Retina (tissue), 1 donor: ENCODE data around the gene BRSK2.
"Not testable (repeated sequence)": the region's sequence is repeated elsewhere in the genome, so short reads cannot be mapped to it uniquely, and the experiment has no call there.

ENCODE experiments used
- DNase-seq: peaks from one replicate; pipeline ENCODE4 v3.0.0-alpha.2; 2016

BRSK2 gene

GRCh38 chr11:1389932-1390568, at the start of gene BRSK2:
Gene BRSK2 (plus strand): TSS chr11:1389934. CDS start chr11:1390285, 351 bp downstream.
- no peak for DNase-seq

GRCh38 chr11:1340111-1340510, 49.6 kb upstream of the BRSK2 start:
- DNase-seq, result no peak

- DNase-seq, result not testable (repeated sequence)
Measured at GRCh38 chr11:1341226-1341625, 48.5 kb upstream of the BRSK2 start.

GRCh38 chr11:1341928-1342524, 47.7 kb upstream of the BRSK2 start:
- DNase-seq, result no peak

GRCh38 chr11:1342946-1343345, 46.8 kb upstream of the BRSK2 start:
- no peak for DNase-seq

GRCh38 chr11:1343391-1344055, 46.2 kb upstream of the BRSK2 start:
- no peak for DNase-seq

- DNase-seq, result no peak
Measured at GRCh38 chr11:1344056-1344635, 45.6 kb upstream of the BRSK2 start.

- no peak for DNase-seq
Measured at GRCh38 chr11:1345737-1346513, 43.8 kb upstream of the BRSK2 start.

- DNase-seq, result peak; percentile 3
Measured at GRCh38 chr11:1346669-1347390, 42.9 kb upstream of the BRSK2 start.

GRCh38 chr11:1347411-1347999, 42.2 kb upstream of the BRSK2 start:
- DNase-seq, result peak; percentile 3

- peak; percentile 46 for DNase-seq
Measured at GRCh38 chr11:1348146-1348795, 41.5 kb upstream of the BRSK2 start.

GRCh38 chr11:1348796-1349326, 40.9 kb upstream of the BRSK2 start:
- no peak for DNase-seq

GRCh38 chr11:1349327-1350041, 40.2 kb upstream of the BRSK2 start:
- DNase-seq, result peak; percentile 63

- no peak for DNase-seq
Measured at GRCh38 chr11:1350086-1350725, 39.5 kb upstream of the BRSK2 start.

- DNase-seq, result no peak
Measured at GRCh38 chr11:1351278-1351937, 38.3 kb upstream of the BRSK2 start.

GRCh38 chr11:1352696-1353382, 36.9 kb upstream of the BRSK2 start:
- no peak for DNase-seq

- peak; percentile 36 for DNase-seq
Measured at GRCh38 chr11:1353383-1354124, 36.2 kb upstream of the BRSK2 start.
